HG02798 (cell line): ENCODE measurements around the gene ZNF318.
"Not testable (repeated sequence)": the region's sequence is repeated elsewhere in the genome, so short reads cannot be mapped to it uniquely, and the experiment has no call there.

Source experiments
- ATAC-seq: cut with Tn5 transposase; IDR thresholded peaks from one replicate; pipeline ENCODE4 v1.9.1; 2021; ENCODE audit warnings: mild to moderate bottlenecking; ENCODE audit not compliant: unreplicated experiment, poor library complexity

Gene ZNF318

GRCh38 chr6:43369174-43370002 lies at the start of gene ZNF318:
TSS of gene ZNF318 (minus strand) at chr6:43369647. CDS start at chr6:43369365, 282 bp downstream.
- peak; percentile 92 for ATAC-seq

- ATAC-seq: no peak
Measured at GRCh38 chr6:43416935-43417334, 47.5 kb upstream of the ZNF318 start.

GRCh38 chr6:43415275-43415674 lies 45.8 kb upstream of the ZNF318 start:
- ATAC-seq: not testable (repeated sequence)

- no peak for ATAC-seq
Measured at GRCh38 chr6:43413002-43413401, 43.6 kb upstream of the ZNF318 start.

GRCh38 chr6:43412541-43412940 lies 43.1 kb upstream of the ZNF318 start:
- ATAC-seq: no peak

GRCh38 chr6:43410776-43411175 lies 41.3 kb upstream of the ZNF318 start:
- ATAC-seq: not testable (repeated sequence)

GRCh38 chr6:43408259-43408658 lies 38.8 kb upstream of the ZNF318 start:
- no peak for ATAC-seq

GRCh38 chr6:43407296-43407695 lies 37.8 kb upstream of the ZNF318 start:
- no peak for ATAC-seq

- ATAC-seq: no peak
Measured at GRCh38 chr6:43405354-43405753, 35.9 kb upstream of the ZNF318 start.

- no peak for ATAC-seq
Measured at GRCh38 chr6:43402820-43403219, 33.4 kb upstream of the ZNF318 start.

GRCh38 chr6:43401730-43402129 lies 32.3 kb upstream of the ZNF318 start:
- no peak for ATAC-seq

- no peak for ATAC-seq
Measured at GRCh38 chr6:43399932-43400487, 30.6 kb upstream of the ZNF318 start.

- ATAC-seq: no peak
Measured at GRCh38 chr6:43396408-43397149, 27.1 kb upstream of the ZNF318 start.

- ATAC-seq: no peak
Measured at GRCh38 chr6:43395776-43396175, 26.3 kb upstream of the ZNF318 start.

- no peak for ATAC-seq
Measured at GRCh38 chr6:43394982-43395381, 25.5 kb upstream of the ZNF318 start.

GRCh38 chr6:43393602-43394001 lies 24.2 kb upstream of the ZNF318 start:
- no peak for ATAC-seq

- not testable (repeated sequence) for ATAC-seq
Measured at GRCh38 chr6:43393133-43393532, 23.7 kb upstream of the ZNF318 start.

GRCh38 chr6:43391440-43392031 lies 22.1 kb upstream of the ZNF318 start:
- ATAC-seq: no peak

GRCh38 chr6:43390753-43391439 lies 21.4 kb upstream of the ZNF318 start:
- ATAC-seq: not testable (repeated sequence)

GRCh38 chr6:43389730-43390295 lies 20.4 kb upstream of the ZNF318 start:
- no peak for ATAC-seq
